ENCODE measurements around the gene DEFB128. TPM values are rescaled to one million over a fixed set of nuclear protein-coding genes. Genes with fewer than 3 reads are reported as not detected.

The DEFB128 gene
- total and polyA plus RNA-seq, 9 of the 15 experiments (the other 6 are each of a cell fraction or from before 2014, with no cell fraction given): not detected

DNA sequence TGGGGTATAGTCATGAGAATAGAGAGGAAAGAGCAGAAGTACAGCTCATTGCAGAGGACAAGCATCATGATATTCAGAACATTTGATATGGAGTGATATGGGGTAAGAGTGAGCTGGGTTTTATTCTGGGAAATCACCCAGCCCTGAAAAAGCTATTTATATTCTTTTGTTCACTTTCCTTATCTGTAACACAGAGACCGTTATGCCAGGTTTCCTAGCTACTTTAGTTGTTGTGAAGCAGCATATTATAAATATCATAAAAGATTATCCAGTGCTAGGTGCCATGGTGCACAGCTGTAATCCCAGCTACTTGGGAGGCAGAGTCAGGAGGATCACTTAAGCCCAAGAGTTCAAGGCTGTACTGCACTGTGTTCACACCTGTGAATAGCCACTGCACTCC is 27.8 kb upstream of the DEFB128 start:
- Histone ChIP-seq H3K27ac (ENCODE audit: extremely low read depth, low read depth, low read length) (no peak overlapping the region), H2AFZ (ENCODE audit: low read depth, low read length) (no peak overlapping the region), H4K20me1 (replicated peaks; ENCODE audit: control insufficient read depth, insufficient read depth, low read length) (no peaks in the 10 kb centered on the region), H3K9me1 (ENCODE audit: control insufficient read depth, insufficient read depth, low read length) (no peaks in the 10 kb centered on the region), H3K4me2 (ENCODE audit: insufficient read depth, low read length) (no peak overlapping the region), H3K9me3 (replicated peaks; ENCODE audit: control insufficient read depth, insufficient read depth, low read depth, low read length) (no peaks in the 10 kb centered on the region), H3K36me3 (ENCODE audit: control insufficient read depth, insufficient read depth, low read length) (no peaks in the 10 kb centered on the region), H3K79me2 (ENCODE audit: control insufficient read depth, insufficient read depth, low read length) (no peaks in the 10 kb centered on the region), H3K27me3 (ENCODE audit: control insufficient read depth in 2 of 2, insufficient read depth in 2 of 2, low read length in 2 of 2) (peaks cover 0 to 4% of the 10 kb centered on the region in 2 experiments; a peak in 2 of 5 replicates), H3K4me1 (replicated peaks in 1 of 2; ENCODE audit: control insufficient read depth in 2 of 2, insufficient read depth in 2 of 2, low read length in 2 of 2) (no peaks in the 10 kb centered on the region), H3K9ac (ENCODE audit: insufficient read depth in 1 of 2, low read depth in 2 of 2, low read length in 2 of 2) (no peak overlapping the region), H3K4me3 (no peak overlapping the region)
- ChIA-PET CTCF (ENCODE audit: low intra/inter-chr PET ratio) (no interaction called here), POLR2A (no interaction called here)
- in situ Hi-C loops (cut with MboI) (no loop called here), intact Hi-C loops (cut with micrococcal nuclease) (no loop called here)
- BruUV-seq (replicated peaks): no TSS peak
- FAIRE-seq: no peak
- ATAC-seq: no peak
- 0% methylated on average over 1 of the region's 1 CpG for WGBS (ENCODE audit: insufficient coverage, low coverage, missing lambda C conversion rate)
- no peak for DNase-seq (ENCODE audit: extremely low read depth in 1 of 4, low spot score in 3 of 4)
- TF ChIP-seq RBM39 (optimal IDR thresholded peaks at IDR 0.05; ENCODE audit: low read depth, low read length) (no peak), MTF1 (CRISPR knock-in tag; IDR thresholded peaks at IDR 0.05; ENCODE audit: borderline replicate concordance) (no peak), KDM1A (IDR thresholded peaks at IDR 0.05) (no peak), DNMT1 (IDR thresholded peaks at IDR 0.05) (no peak), RB1 (IDR thresholded peaks at IDR 0.05; ENCODE audit: low read depth) (no peak), RNF2 (IDR thresholded peaks at IDR 0.05) (no peak), HCFC1 (IDR thresholded peaks at IDR 0.05; ENCODE audit: low read depth, low read length) (no peak), PML (IDR thresholded peaks at IDR 0.05; ENCODE audit: low read length) (no peak), ZC3H8 (IDR thresholded peaks at IDR 0.05) (no peak), SMARCE1 (IDR thresholded peaks at IDR 0.05) (no peak), GTF2E2 (tag; IDR thresholded peaks at IDR 0.05) (no peak), POLR2H (tag; IDR thresholded peaks at IDR 0.05; ENCODE audit: low read depth) (no peak), SAFB (IDR thresholded peaks at IDR 0.05; ENCODE audit: borderline replicate concordance, low read depth, low read length) (no peak)
- TF ChIP-seq, protein P1, sequence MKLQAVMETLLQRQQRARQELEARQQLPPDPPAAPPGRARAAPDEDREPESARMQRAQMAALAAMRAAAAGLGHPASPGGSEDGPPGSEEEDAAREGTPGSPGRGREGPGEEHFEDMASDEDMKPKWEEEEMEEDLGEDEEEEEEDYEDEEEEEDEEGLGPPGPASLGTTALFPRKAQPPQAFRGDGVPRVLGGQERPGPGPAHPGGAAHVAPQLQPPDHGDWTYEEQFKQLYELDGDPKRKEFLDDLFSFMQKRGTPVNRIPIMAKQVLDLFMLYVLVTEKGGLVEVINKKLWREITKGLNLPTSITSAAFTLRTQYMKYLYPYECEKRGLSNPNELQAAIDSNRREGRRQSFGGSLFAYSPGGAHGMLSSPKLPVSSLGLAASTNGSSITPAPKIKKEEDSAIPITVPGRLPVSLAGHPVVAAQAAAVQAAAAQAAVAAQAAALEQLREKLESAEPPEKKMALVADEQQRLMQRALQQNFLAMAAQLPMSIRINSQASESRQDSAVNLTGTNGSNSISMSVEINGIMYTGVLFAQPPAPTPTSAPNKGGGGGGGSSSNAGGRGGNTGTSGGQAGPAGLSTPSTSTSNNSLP (IDR thresholded peaks at IDR 0.05; ENCODE audit: borderline replicate concordance, low read depth, low read length): no peak
- TF ChIP-seq, protein P2, sequence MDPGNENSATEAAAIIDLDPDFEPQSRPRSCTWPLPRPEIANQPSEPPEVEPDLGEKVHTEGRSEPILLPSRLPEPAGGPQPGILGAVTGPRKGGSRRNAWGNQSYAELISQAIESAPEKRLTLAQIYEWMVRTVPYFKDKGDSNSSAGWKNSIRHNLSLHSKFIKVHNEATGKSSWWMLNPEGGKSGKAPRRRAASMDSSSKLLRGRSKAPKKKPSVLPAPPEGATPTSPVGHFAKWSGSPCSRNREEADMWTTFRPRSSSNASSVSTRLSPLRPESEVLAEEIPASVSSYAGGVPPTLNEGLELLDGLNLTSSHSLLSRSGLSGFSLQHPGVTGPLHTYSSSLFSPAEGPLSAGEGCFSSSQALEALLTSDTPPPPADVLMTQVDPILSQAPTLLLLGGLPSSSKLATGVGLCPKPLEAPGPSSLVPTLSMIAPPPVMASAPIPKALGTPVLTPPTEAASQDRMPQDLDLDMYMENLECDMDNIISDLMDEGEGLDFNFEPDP (CRISPR knock-in tag; IDR thresholded peaks at IDR 0.05): no peak
- TF ChIP-seq, protein P3, sequence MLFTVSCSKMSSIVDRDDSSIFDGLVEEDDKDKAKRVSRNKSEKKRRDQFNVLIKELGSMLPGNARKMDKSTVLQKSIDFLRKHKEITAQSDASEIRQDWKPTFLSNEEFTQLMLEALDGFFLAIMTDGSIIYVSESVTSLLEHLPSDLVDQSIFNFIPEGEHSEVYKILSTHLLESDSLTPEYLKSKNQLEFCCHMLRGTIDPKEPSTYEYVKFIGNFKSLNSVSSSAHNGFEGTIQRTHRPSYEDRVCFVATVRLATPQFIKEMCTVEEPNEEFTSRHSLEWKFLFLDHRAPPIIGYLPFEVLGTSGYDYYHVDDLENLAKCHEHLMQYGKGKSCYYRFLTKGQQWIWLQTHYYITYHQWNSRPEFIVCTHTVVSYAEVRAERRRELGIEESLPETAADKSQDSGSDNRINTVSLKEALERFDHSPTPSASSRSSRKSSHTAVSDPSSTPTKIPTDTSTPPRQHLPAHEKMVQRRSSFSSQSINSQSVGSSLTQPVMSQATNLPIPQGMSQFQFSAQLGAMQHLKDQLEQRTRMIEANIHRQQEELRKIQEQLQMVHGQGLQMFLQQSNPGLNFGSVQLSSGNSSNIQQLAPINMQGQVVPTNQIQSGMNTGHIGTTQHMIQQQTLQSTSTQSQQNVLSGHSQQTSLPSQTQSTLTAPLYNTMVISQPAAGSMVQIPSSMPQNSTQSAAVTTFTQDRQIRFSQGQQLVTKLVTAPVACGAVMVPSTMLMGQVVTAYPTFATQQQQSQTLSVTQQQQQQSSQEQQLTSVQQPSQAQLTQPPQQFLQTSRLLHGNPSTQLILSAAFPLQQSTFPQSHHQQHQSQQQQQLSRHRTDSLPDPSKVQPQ (CRISPR knock-in tag; IDR thresholded peaks at IDR 0.05; ENCODE audit: borderline replicate concordance): no peak
- TF ChIP-seq, protein P4, sequence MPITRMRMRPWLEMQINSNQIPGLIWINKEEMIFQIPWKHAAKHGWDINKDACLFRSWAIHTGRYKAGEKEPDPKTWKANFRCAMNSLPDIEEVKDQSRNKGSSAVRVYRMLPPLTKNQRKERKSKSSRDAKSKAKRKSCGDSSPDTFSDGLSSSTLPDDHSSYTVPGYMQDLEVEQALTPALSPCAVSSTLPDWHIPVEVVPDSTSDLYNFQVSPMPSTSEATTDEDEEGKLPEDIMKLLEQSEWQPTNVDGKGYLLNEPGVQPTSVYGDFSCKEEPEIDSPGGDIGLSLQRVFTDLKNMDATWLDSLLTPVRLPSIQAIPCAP (CRISPR knock-in tag; IDR thresholded peaks at IDR 0.05; ENCODE audit: borderline replicate concordance): no peak

Data from K562 (cell line).